Nephron progenitor cell (in vitro differentiated cells): Measurements from ENCODE around the gene MRFAP1L1.

Experiments used
- DNase-seq: peaks from one replicate; pipeline ENCODE4 v3.0.0; 2021
- H3K27ac Mint-ChIP-seq: 2 replicates; pipeline ENCODE4 v1.8.0; 2021; ENCODE audit warnings: mild to moderate bottlenecking, moderate library complexity, mixed read lengths
- H3K27me3 Mint-ChIP-seq: 2 replicates; pipeline ENCODE4 v1.8.0; 2021; ENCODE audit warnings: mild to moderate bottlenecking, low read depth, mixed read lengths; ENCODE audit not compliant: poor library complexity
- H3K36me3 Mint-ChIP-seq: 2 replicates; pipeline ENCODE4 v1.8.0; 2021; ENCODE audit warnings: low read depth, mixed read lengths
- H3K4me1 Mint-ChIP-seq: 2 replicates; pipeline ENCODE4 v1.8.0; 2021; ENCODE audit warnings: mixed read lengths
- H3K4me3 Mint-ChIP-seq: 2 replicates; pipeline ENCODE4 v1.8.0; 2021; ENCODE audit warnings: mild to moderate bottlenecking, moderate library complexity, mixed read lengths
- H3K9me3 Mint-ChIP-seq: 2 replicates; pipeline ENCODE4 v1.8.0; 2021; ENCODE audit warnings: mild to moderate bottlenecking, moderate library complexity, mixed read lengths
- TF ChIP-seq, protein P1 (sequence below): fragments of 200-600 bp; sonication (generic); IDR thresholded peaks from 2 replicates; pipeline ENCODE4 v1.5.0; 2021; ENCODE audit warnings: antibody characterized with exemption

The MRFAP1L1 gene

DNA sequence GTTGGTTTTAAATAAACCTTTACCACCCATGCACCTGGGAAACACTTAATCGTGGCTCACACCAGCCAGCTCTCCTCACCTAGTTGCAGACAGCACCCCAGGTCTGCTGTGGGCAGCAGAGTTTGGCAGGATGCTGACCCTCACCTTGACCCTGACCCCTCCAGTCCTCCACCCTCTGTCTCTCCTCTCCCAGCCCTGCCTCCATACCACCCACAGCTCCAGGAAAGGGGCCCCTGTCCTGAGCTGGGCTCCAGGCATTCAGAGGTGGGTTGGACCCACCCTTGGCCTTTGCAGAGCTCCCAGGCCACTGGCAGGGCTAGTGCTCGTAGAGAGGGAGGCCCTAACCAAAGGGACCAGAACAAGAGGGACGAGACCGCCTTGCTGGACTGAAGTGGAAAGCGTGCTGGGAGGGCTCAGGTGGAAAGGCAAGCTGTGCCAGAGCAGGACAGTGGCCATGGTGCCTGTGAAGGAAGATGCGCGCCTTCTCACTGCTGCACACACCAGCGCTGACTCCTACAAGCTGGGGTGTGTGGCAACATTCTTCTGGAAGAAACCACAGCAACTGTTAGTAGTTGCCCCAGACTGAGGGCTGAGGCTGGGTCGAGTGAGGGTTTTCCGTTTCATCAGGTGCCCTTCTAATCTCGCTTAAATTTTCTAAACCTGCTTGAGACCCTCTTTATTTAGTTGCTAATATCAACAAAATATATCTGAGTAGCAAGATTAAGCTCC lies 26.6 kb downstream of the MRFAP1L1 start:
- peak overlapping the region; percentile 61 for H3K27ac Mint-ChIP-seq
- peaks cover 43% of the 10 kb centered on the region for H3K36me3 Mint-ChIP-seq
- no peak for DNase-seq
- no peak overlapping the region for H3K4me3 Mint-ChIP-seq
- H3K9me3 Mint-ChIP-seq: peaks cover 16% of the 10 kb centered on the region
- no peaks in the 10 kb centered on the region for H3K4me1 Mint-ChIP-seq
- no peaks in the 10 kb centered on the region for H3K27me3 Mint-ChIP-seq
- TF ChIP-seq, protein P1, sequence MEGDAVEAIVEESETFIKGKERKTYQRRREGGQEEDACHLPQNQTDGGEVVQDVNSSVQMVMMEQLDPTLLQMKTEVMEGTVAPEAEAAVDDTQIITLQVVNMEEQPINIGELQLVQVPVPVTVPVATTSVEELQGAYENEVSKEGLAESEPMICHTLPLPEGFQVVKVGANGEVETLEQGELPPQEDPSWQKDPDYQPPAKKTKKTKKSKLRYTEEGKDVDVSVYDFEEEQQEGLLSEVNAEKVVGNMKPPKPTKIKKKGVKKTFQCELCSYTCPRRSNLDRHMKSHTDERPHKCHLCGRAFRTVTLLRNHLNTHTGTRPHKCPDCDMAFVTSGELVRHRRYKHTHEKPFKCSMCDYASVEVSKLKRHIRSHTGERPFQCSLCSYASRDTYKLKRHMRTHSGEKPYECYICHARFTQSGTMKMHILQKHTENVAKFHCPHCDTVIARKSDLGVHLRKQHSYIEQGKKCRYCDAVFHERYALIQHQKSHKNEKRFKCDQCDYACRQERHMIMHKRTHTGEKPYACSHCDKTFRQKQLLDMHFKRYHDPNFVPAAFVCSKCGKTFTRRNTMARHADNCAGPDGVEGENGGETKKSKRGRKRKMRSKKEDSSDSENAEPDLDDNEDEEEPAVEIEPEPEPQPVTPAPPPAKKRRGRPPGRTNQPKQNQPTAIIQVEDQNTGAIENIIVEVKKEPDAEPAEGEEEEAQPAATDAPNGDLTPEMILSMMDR: no peak

DNA sequence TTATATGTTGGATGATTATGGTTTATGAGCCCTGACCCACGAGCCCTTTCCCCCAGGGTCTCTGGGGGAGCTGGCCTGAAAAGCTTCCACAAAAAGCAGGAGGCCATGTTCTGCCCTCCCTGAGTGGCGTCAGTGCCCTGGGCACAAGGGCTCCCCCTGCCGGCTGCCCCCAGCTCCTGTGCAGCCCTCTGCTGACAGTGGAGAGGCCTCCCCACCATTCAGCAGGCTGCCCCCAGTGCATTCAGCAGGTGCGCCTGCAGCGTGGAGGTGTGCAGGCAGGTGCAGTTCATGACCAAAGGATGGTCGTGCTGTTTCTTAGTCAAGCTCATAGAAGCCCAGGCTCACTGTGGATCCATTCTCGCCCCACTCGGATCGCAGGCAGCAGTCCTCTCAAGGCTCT lies 28.5 kb downstream of the MRFAP1L1 start:
- H3K4me1 Mint-ChIP-seq: peaks cover 17% of the 10 kb centered on the region

DNA sequence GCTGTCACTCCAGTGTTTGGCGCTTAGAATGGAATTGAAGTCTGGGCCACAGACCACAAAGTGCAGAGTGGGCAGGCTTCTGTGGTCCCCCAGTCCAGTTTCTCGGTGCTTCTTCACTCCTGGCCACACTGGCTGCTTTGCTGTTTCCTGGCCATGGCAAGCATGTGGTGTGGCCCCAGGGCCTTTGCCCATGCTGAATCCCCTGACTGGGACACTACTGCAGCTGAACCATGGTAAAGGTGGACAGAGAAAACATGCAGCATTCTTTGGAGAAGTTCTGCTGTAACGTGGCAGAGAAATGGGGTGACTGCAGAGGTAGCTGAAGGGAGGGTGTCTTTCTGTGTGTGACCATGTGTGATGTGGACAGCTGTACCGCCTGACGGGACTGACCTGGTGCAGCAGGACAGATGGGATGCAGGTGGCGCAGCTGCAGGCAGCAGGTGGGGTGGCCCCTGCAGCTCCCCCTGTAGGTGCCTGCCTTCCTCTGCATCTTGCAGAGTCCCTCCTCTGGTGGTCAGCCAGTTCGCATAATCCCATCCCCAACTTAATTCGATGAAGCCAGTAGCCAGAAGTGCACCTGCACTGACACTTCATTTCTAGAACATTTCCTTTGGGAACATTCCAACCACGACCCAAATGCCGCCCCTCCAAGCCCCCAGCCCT lies 29.2 kb downstream of the MRFAP1L1 start:
- DNase-seq: no peak
- H3K4me1 Mint-ChIP-seq: peaks cover 24% of the 10 kb centered on the region
- H3K27ac Mint-ChIP-seq: no peak overlapping the region
- peaks cover 56% of the 10 kb centered on the region for H3K36me3 Mint-ChIP-seq
- H3K27me3 Mint-ChIP-seq: no peaks in the 10 kb centered on the region
- TF ChIP-seq, protein P1: no peak
- no peaks in the 10 kb centered on the region for H3K9me3 Mint-ChIP-seq
- no peak overlapping the region for H3K4me3 Mint-ChIP-seq

More for the DNA sequence above, 28.5 kb downstream of the MRFAP1L1 start:
- H3K4me3 Mint-ChIP-seq: no peak overlapping the region
- DNase-seq: no peak
- peaks cover 2% of the 10 kb centered on the region for H3K9me3 Mint-ChIP-seq
- TF ChIP-seq, protein P1: no peak
- H3K27ac Mint-ChIP-seq: no peak overlapping the region
- H3K36me3 Mint-ChIP-seq: peaks cover 49% of the 10 kb centered on the region
- H3K27me3 Mint-ChIP-seq: no peaks in the 10 kb centered on the region

DNA sequence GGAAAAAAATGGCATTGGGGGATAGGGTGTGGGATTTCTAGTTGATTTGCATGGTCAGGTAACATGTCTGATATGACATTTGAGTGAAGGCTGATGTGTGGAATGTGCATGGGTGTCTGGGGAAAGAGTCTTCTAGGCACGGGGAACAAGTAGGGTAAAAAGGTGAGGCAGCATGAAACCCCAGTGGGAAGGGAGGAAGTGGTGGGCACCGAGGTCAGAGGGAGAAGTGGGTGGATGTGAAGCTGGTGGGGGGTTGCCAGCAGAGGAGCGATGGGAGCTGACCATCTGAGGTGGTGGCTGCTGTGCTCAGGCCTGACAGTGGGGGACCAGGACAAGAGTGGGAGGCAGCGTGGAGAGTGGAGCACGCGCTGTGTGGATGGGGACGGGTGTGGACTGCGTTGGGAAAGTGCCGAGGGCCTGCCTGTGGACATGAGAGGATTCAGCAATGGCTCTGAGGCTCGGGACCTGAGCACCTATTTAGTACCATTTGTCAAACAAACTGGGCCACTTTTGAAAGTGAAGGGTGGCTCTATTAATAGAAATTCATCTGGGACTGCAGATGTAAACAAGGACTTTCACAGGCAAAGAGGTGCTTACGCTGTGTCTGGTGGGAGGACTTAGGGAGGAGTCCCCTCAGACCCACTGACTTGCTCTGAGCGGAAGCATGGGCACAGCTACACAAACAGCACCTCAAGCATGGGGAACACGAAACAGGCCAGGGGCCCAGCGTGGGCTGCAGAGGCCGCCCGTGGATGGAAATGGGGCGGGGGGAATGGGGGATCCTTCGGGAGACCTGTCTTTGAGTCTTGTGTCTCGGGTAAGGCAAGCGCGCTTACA lies 32.7 kb downstream of the MRFAP1L1 start:
- Mint-ChIP-seq H3K9me3 (peaks cover 6% of the 10 kb centered on the region), H3K27ac (peak overlapping the region; percentile 21), H3K4me1 (peaks cover 44% of the 10 kb centered on the region), H3K27me3 (peaks cover 2% of the 10 kb centered on the region), H3K4me3 (peak overlapping the region; percentile 89), H3K36me3 (peaks cover 66% of the 10 kb centered on the region)
- TF ChIP-seq, protein P1: no peak
- DNase-seq: no peak

DNA sequence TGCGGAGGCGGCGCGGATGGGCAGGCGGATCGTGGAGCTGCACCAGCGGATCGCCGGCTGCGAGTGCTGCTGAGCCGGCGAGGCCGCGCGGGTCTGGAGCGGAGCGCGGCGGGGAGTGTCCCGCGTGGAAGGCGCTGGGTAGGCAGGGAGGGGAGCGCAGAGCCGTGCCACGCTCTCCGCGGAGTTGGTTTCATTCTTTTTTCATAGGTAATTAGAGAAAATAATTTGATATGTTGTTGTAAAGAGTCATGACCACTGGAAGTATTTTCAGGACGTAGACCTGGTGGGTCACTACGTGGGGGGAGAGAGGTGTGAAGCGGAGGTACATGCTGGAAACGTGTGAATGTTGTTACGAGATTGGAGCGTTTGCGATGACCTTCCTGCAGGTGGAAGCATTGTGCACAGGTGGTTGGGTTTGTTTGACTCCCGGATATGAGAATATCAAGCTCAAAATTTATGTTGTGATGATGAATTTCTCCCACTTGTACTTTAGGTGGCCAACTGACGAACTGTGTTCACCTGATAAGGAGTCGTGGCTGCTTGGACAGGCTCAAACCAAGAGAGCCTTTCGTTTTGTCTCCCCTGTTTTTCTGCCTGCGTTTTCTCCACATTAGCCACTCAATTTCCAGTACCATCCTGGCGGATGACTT lies 35.0 kb downstream of the MRFAP1L1 start:
- H3K4me3 Mint-ChIP-seq: peak overlapping the region; percentile 89
- TF ChIP-seq, protein P1: peak; percentile 15
- H3K27ac Mint-ChIP-seq: peak overlapping the region; percentile 57
- DNase-seq: no peak
- H3K4me1 Mint-ChIP-seq: peaks cover 44% of the 10 kb centered on the region
- H3K9me3 Mint-ChIP-seq: peaks cover 9% of the 10 kb centered on the region
- H3K36me3 Mint-ChIP-seq: peaks cover 70% of the 10 kb centered on the region
- peaks cover 5% of the 10 kb centered on the region for H3K27me3 Mint-ChIP-seq
